GM12873 (cell line): ENCODE results near the gene LBHD1.

Experiments used
- CTCF ChIP-seq: IDR thresholded peaks from 2 replicates; pipeline ENCODE4 v1.5.1; 2012; ENCODE audit warnings: low read depth, mild to moderate bottlenecking, moderate library complexity, low read length, control low read depth; ENCODE audit not compliant: insufficient read depth; ENCODE audit errors: missing control alignments

The LBHD1 gene

GRCh38 chr11:62665075-62665598 is 6.9 kb downstream of the LBHD1 start, which contains the start of the genes C11orf98 and CSKMT:
C11orf98 (minus strand) TSS chr11:62665210; CDS start chr11:62665169, 41 bp downstream.
CSKMT (plus strand) TSS chr11:62665312; CDS start chr11:62665880, 568 bp downstream.
- TF ChIP-seq CTCF, result no peak

- TF ChIP-seq CTCF, result no peak
These were observed 7.5 kb downstream of the LBHD1 start for GRCh38 chr11:62664405-62665074.

GRCh38 chr11:62656796-62657429 is 15.2 kb downstream of the LBHD1 start:
- no peak for TF ChIP-seq CTCF

GRCh38 chr11:62654297-62654696 is 17.8 kb downstream of the LBHD1 start:
- no peak for TF ChIP-seq CTCF

- TF ChIP-seq CTCF, result no peak
These were observed 19.7 kb downstream of the LBHD1 start for GRCh38 chr11:62652161-62653006.

GRCh38 chr11:62649486-62649885 is 22.6 kb downstream of the LBHD1 start:
- TF ChIP-seq CTCF, result no peak

GRCh38 chr11:62648967-62649364 is 23.1 kb downstream of the LBHD1 start:
- TF ChIP-seq CTCF, result no peak
